ENCODE data around the gene SLC8B1.

GRCh38 chr12:113267621-113268020, 67.3 kb downstream of the SLC8B1 start:
- TF ChIP-seq, protein P1, sequence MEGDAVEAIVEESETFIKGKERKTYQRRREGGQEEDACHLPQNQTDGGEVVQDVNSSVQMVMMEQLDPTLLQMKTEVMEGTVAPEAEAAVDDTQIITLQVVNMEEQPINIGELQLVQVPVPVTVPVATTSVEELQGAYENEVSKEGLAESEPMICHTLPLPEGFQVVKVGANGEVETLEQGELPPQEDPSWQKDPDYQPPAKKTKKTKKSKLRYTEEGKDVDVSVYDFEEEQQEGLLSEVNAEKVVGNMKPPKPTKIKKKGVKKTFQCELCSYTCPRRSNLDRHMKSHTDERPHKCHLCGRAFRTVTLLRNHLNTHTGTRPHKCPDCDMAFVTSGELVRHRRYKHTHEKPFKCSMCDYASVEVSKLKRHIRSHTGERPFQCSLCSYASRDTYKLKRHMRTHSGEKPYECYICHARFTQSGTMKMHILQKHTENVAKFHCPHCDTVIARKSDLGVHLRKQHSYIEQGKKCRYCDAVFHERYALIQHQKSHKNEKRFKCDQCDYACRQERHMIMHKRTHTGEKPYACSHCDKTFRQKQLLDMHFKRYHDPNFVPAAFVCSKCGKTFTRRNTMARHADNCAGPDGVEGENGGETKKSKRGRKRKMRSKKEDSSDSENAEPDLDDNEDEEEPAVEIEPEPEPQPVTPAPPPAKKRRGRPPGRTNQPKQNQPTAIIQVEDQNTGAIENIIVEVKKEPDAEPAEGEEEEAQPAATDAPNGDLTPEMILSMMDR (conservative IDR thresholded peaks at IDR 0.05; ENCODE audit: low read depth, low read length): no peak
- TF ChIP-seq EZH2 (IDR thresholded peaks at IDR 0.05; ENCODE audit: borderline replicate concordance, low read depth, low read length, poor library complexity, severe bottlenecking): no peak
